Lung (tissue), 12 donors: Measurements from ENCODE around the gene ZNF790. TPM values are rescaled to one million over a fixed set of nuclear protein-coding genes. Genes with fewer than 3 reads are reported as not detected.
A peak's percentile ranks its signal among the peaks of the same experiment; 100 is the strongest.

Experiments used
- ATAC-seq: fragments of 200-7000 bp; cut with Tn5 transposase; one replicate; pipeline ENCODE4 v1.9.1; 2020; ENCODE audit warnings: moderate number of reproducible peaks; ENCODE audit not compliant: insufficient read depth, low FRiP score
- DNase-seq, 3 donors: peaks; one replicate each; pipeline ENCODE4 v3.0.0-alpha.2; 2013 to 2017
- H3K27ac ChIP-seq, 2 donors: one replicate each; pipeline ENCODE4 v1.5.1; 2013; ENCODE audit warnings: mild to moderate bottlenecking in 2 of 2, moderate library complexity in 2 of 2, control low read depth in 1 of 2, inconsistent platforms in 1 of 2, low read depth in 1 of 2, low read length in 1 of 2
- H3K27me3 ChIP-seq, 3 donors: one replicate each; pipeline ENCODE4 v1.5.1; 2013; ENCODE audit warnings: low read length in 2 of 3; ENCODE audit not compliant: control insufficient read depth in 3 of 3, insufficient read depth in 3 of 3
- H3K36me3 ChIP-seq, 4 donors: one replicate each; pipeline ENCODE4 v1.5.1; 2013; ENCODE audit warnings: low read length in 4 of 4, mild to moderate bottlenecking in 1 of 4, moderate library complexity in 1 of 4; ENCODE audit not compliant: control insufficient read depth in 4 of 4, insufficient read depth in 4 of 4
- H3K4me1 ChIP-seq, 5 donors: one replicate each; pipeline ENCODE4 v1.5.1; 2013; ENCODE audit warnings: low read length in 5 of 5, mild to moderate bottlenecking in 2 of 5, moderate library complexity in 1 of 5; ENCODE audit not compliant: control insufficient read depth in 5 of 5, insufficient read depth in 5 of 5
- H3K4me3 ChIP-seq: one replicate; pipeline ENCODE4 v1.5.1; 2013; ENCODE audit warnings: mild to moderate bottlenecking, control low read depth, moderate library complexity
- H3K9ac ChIP-seq, 2 donors: one replicate each; pipeline ENCODE4 v1.5.1; 2013; ENCODE audit warnings: low read length in 2 of 2, control low read depth in 1 of 2; ENCODE audit not compliant: insufficient read depth in 1 of 2
- H3K9me3 ChIP-seq, 4 donors: one replicate each; pipeline ENCODE4 v1.5.1; 2013; ENCODE audit warnings: low read length in 3 of 4, mild to moderate bottlenecking in 1 of 4, moderate library complexity in 1 of 4; ENCODE audit not compliant: control insufficient read depth in 4 of 4, insufficient read depth in 3 of 4
- WGBS, 2 donors: extraction: QIAGEN DNeasy Blood & Tissue Kit; methylation state at CpG; one replicate each; pipeline ENCODE4 v1.1.7; 2013; 5-methylcytosine and 5-hydroxymethylcytosine counted together
- polyA plus RNA-seq, 2 donors: library from polyadenylated mRNA; stranded (reverse); fragments of 200-250 nt; gene quantifications; one replicate each; pipeline ENCODE4 v1.2.1, GENCODE V29; 2013
- total RNA-seq, 2 donors: library from RNA; depleted of rRNA in 1 of 2; stranded (reverse); fragments of >200 nt in 1 of 2; gene quantifications; one replicate each; pipeline ENCODE4 v1.2.1, GENCODE V29; 2014 to 2021
- TF ChIP-seq, protein P1 (sequence below): IDR thresholded peaks from 2 replicates; pipeline ENCODE4 v1.5.1; 2012; ENCODE audit warnings: mild to moderate bottlenecking; ENCODE audit errors: control extremely low read depth, extremely low read depth
- donor health status: control.
- donor health status: control.
- donor health status: Bipolar disorder and iron deficiency.
- donor health status: healthy.
- donor health status: DM: yes; HTN: yes; CAD: no.

The ZNF790 gene
- total and polyA plus RNA-seq, 4 donors, result 2.0 to 10.7 (median 4.2) TPM

- 0 to 1% methylated on average over 43 of the region's 43 CpGs for WGBS, 2 donors
- DNase-seq (peak; percentile 95 to 99 (median 98)), ATAC-seq (peak; percentile 95)
- peak within 1 kb of the TSS; percentile 88 to 96 for H3K9ac ChIP-seq
- peak within 1 kb of the TSS; percentile 86 to 94 for H3K27ac ChIP-seq
- H3K4me1 ChIP-seq, result peaks cover 0 to 6% (median 0%) of the 10 kb centered on the region in 5 donors
- no peaks in the 10 kb centered on the region for H3K27me3 ChIP-seq
- TF ChIP-seq, protein P1, sequence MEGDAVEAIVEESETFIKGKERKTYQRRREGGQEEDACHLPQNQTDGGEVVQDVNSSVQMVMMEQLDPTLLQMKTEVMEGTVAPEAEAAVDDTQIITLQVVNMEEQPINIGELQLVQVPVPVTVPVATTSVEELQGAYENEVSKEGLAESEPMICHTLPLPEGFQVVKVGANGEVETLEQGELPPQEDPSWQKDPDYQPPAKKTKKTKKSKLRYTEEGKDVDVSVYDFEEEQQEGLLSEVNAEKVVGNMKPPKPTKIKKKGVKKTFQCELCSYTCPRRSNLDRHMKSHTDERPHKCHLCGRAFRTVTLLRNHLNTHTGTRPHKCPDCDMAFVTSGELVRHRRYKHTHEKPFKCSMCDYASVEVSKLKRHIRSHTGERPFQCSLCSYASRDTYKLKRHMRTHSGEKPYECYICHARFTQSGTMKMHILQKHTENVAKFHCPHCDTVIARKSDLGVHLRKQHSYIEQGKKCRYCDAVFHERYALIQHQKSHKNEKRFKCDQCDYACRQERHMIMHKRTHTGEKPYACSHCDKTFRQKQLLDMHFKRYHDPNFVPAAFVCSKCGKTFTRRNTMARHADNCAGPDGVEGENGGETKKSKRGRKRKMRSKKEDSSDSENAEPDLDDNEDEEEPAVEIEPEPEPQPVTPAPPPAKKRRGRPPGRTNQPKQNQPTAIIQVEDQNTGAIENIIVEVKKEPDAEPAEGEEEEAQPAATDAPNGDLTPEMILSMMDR, result no peak
- H3K9me3 ChIP-seq, result peaks cover 0 to 8% (median 4%) of the 10 kb centered on the region in 4 donors
- peak within 1 kb of the TSS; percentile 58 for H3K4me3 ChIP-seq
- H3K36me3 ChIP-seq, result peaks cover 2 to 30% (median 13%) of the 10 kb centered on the region in 4 donors
Observed at GRCh38 chr19:36850559-36851442, 12.6 kb upstream of the ZNF790 start, which contains the start of gene ZNF345. Gene ZNF345 (plus strand): TSS chr19:36850876. CDS start chr19:36876831, 25,955 bp downstream.

GRCh38 chr19:36849701-36850558, 11.7 kb upstream of the ZNF790 start:
- peak overlapping the region; percentile 88 to 96 for H3K9ac ChIP-seq
- TF ChIP-seq, protein P1, result no peak
- 0% methylated on average over 36 of the region's 36 CpGs for WGBS, 2 donors
- H3K36me3 ChIP-seq, result peaks cover 1 to 23% (median 9%) of the 10 kb centered on the region in 4 donors
- H3K27ac ChIP-seq, result peak overlapping the region; percentile 86 to 94
- H3K4me1 ChIP-seq, result peaks cover 0 to 6% (median 0%) of the 10 kb centered on the region in 5 donors
- peaks cover 0 to 7% (median 2%) of the 10 kb centered on the region in 4 donors for H3K9me3 ChIP-seq
- no peaks in the 10 kb centered on the region for H3K27me3 ChIP-seq
- peak; percentile 93 to 96 (median 96) for DNase-seq
- H3K4me3 ChIP-seq, result peak overlapping the region; percentile 58
- peak; percentile 93 for ATAC-seq

GRCh38 chr19:36847968-36848367, 9.8 kb upstream of the ZNF790 start:
- TF ChIP-seq, protein P1, result no peak
- ATAC-seq (no peak), DNase-seq (no peak)
- Histone ChIP-seq H3K27ac (no peak overlapping the region), H3K9me3 (peaks cover 0 to 10% (median 0%) of the 10 kb centered on the region in 4 donors), H3K4me1 (peaks cover 0 to 6% (median 0%) of the 10 kb centered on the region in 5 donors), H3K9ac (no peak overlapping the region), H3K36me3 (peaks cover 2 to 13% (median 3%) of the 10 kb centered on the region in 4 donors), H3K27me3 (no peaks in the 10 kb centered on the region), H3K4me3 (no peak overlapping the region)
- WGBS, 2 donors, result 71 to 81% methylated on average over 1 of the region's 1 CpG
